ENCODE data around the gene COL18A1. TPM values are rescaled to one million over a fixed set of nuclear protein-coding genes. Genes with fewer than 3 reads are reported as not detected.

The COL18A1 gene
- 2.7 TPM for total RNA-seq
- 1 to 10 TPM in 2 of 4 donors, under 1 TPM in 2; 0.29 to 1.5 (median 1.0) TPM for polyA plus RNA-seq

- peaks cover 25% of the 10 kb centered on the region for H3K27me3 ChIP-seq (ENCODE audit: control insufficient read depth, insufficient read depth, low read length)
These were observed at the start of gene COL18A1 for GRCh38 chr21:45404730-45405270. Gene COL18A1, plus strand, starts transcription at chr21:45405165. Its CDS starts 66 bp downstream, at chr21:45405231.

GRCh38 chr21:45355573-45355972 is 49.4 kb upstream of the COL18A1 start:
- Mint-ChIP-seq H3K4me3 (peak overlapping the region in 2 of 4 donors; percentile 38 to 48), H3K9me3 (no peaks in the 10 kb centered on the region), H3K27me3 (peaks cover 19% of the 10 kb centered on the region), H3K27ac (peak overlapping the region in 1 of 3 donors; percentile 3), H3K4me1 (peaks cover 0 to 13% (median 6%) of the 10 kb centered on the region in 4 donors), H3K36me3 (no peaks in the 10 kb centered on the region)
- Histone ChIP-seq H3K27me3 (ENCODE audit: control insufficient read depth, insufficient read depth, low read length) (no peaks in the 10 kb centered on the region), H3K27ac (ENCODE audit: insufficient read depth, low read length, poor library complexity, severe bottlenecking) (no peak overlapping the region), H3K4me1 (ENCODE audit: control insufficient read depth, insufficient read depth, low read length, poor library complexity, severe bottlenecking) (no peaks in the 10 kb centered on the region), H3K36me3 (ENCODE audit: control insufficient read depth, insufficient read depth, low read length) (no peaks in the 10 kb centered on the region), H3K4me3 (ENCODE audit: low read depth, low read length) (no peak overlapping the region), H3K9me3 (ENCODE audit: control insufficient read depth in 2 of 2, low read length in 2 of 2) (no peaks in the 10 kb centered on the region)
- ATAC-seq (ENCODE audit: low read depth in 2 of 2) (no peak), DNase-seq (no peak)

More at GRCh38 chr21:45404730-45405270, at the start of gene COL18A1:
- H3K4me1 ChIP-seq (ENCODE audit: control insufficient read depth, insufficient read depth, low read length, poor library complexity, severe bottlenecking), result peaks cover 15% of the 10 kb centered on the region
- Mint-ChIP-seq H3K36me3 (peaks cover 10% of the 10 kb centered on the region), H3K4me3 (peak within 1 kb of the TSS; percentile 84 to 93 (median 88)), H3K27ac (peak within 1 kb of the TSS; percentile 60 to 79 (median 76)), H3K4me1 (peaks cover 0 to 16% (median 6%) of the 10 kb centered on the region in 4 donors), H3K27me3 (peaks cover 66% of the 10 kb centered on the region), H3K9me3 (peaks cover 0 to 9% (median 5%) of the 10 kb centered on the region in 7 donors)
- no peak within 1 kb of the TSS for H3K27ac ChIP-seq (ENCODE audit: insufficient read depth, low read length, poor library complexity, severe bottlenecking)
- ATAC-seq (ENCODE audit: low read depth in 2 of 2) (peak in 1 of 2 donors; percentile 45), DNase-seq (peak in 1 of 3 donors; percentile 15)
- no peaks in the 10 kb centered on the region for H3K36me3 ChIP-seq (ENCODE audit: control insufficient read depth, insufficient read depth, low read length)
- H3K4me3 ChIP-seq (ENCODE audit: low read depth, low read length), result no peak within 1 kb of the TSS
- H3K9me3 ChIP-seq (ENCODE audit: control insufficient read depth in 2 of 2, low read length in 2 of 2), result peaks cover 5 to 6% of the 10 kb centered on the region in 2 experiments

- Mint-ChIP-seq H3K27me3 (peaks cover 19% of the 10 kb centered on the region), H3K4me1 (peaks cover 0 to 13% (median 5%) of the 10 kb centered on the region in 4 donors), H3K27ac (no peak overlapping the region), H3K9me3 (no peaks in the 10 kb centered on the region), H3K36me3 (no peaks in the 10 kb centered on the region), H3K4me3 (no peak overlapping the region)
- Histone ChIP-seq H3K27me3 (ENCODE audit: control insufficient read depth, insufficient read depth, low read length) (no peaks in the 10 kb centered on the region), H3K36me3 (ENCODE audit: control insufficient read depth, insufficient read depth, low read length) (no peaks in the 10 kb centered on the region), H3K4me1 (ENCODE audit: control insufficient read depth, insufficient read depth, low read length, poor library complexity, severe bottlenecking) (no peaks in the 10 kb centered on the region), H3K4me3 (ENCODE audit: low read depth, low read length) (no peak overlapping the region), H3K27ac (ENCODE audit: insufficient read depth, low read length, poor library complexity, severe bottlenecking) (no peak overlapping the region), H3K9me3 (ENCODE audit: control insufficient read depth in 2 of 2, low read length in 2 of 2) (no peaks in the 10 kb centered on the region)
- no peak for ATAC-seq (ENCODE audit: low read depth in 2 of 2)
- no peak for DNase-seq
These were observed 48.7 kb upstream of the COL18A1 start for GRCh38 chr21:45356251-45356650.

GRCh38 chr21:45356653-45357435 is 48.1 kb upstream of the COL18A1 start:
- Histone ChIP-seq H3K27me3 (ENCODE audit: control insufficient read depth, insufficient read depth, low read length) (no peaks in the 10 kb centered on the region), H3K27ac (ENCODE audit: insufficient read depth, low read length, poor library complexity, severe bottlenecking) (no peak overlapping the region), H3K4me3 (ENCODE audit: low read depth, low read length) (no peak overlapping the region), H3K36me3 (ENCODE audit: control insufficient read depth, insufficient read depth, low read length) (no peaks in the 10 kb centered on the region), H3K4me1 (ENCODE audit: control insufficient read depth, insufficient read depth, low read length, poor library complexity, severe bottlenecking) (no peaks in the 10 kb centered on the region), H3K9me3 (ENCODE audit: control insufficient read depth in 2 of 2, low read length in 2 of 2) (no peaks in the 10 kb centered on the region)
- no peak for DNase-seq
- no peak for ATAC-seq (ENCODE audit: low read depth in 2 of 2)
- Mint-ChIP-seq H3K27me3 (peaks cover 19% of the 10 kb centered on the region), H3K36me3 (no peaks in the 10 kb centered on the region), H3K4me3 (peak overlapping the region in 1 of 4 donors; percentile 43), H3K9me3 (no peaks in the 10 kb centered on the region), H3K4me1 (peaks cover 0 to 13% (median 5%) of the 10 kb centered on the region in 4 donors), H3K27ac (no peak overlapping the region)

- no peaks in the 10 kb centered on the region for H3K9me3 Mint-ChIP-seq
- Histone ChIP-seq H3K27me3 (ENCODE audit: control insufficient read depth, insufficient read depth, low read length) (no peaks in the 10 kb centered on the region), H3K36me3 (ENCODE audit: control insufficient read depth, insufficient read depth, low read length) (no peaks in the 10 kb centered on the region), H3K27ac (ENCODE audit: insufficient read depth, low read length, poor library complexity, severe bottlenecking) (no peak overlapping the region), H3K9me3 (ENCODE audit: control insufficient read depth in 2 of 2, low read length in 2 of 2) (no peaks in the 10 kb centered on the region), H3K4me3 (ENCODE audit: low read depth, low read length) (no peak overlapping the region), H3K4me1 (ENCODE audit: control insufficient read depth, insufficient read depth, low read length, poor library complexity, severe bottlenecking) (no peaks in the 10 kb centered on the region)
- peaks cover 19% of the 10 kb centered on the region for H3K27me3 Mint-ChIP-seq
- peak overlapping the region in 1 of 4 donors; percentile 13 for H3K4me3 Mint-ChIP-seq
- H3K4me1 Mint-ChIP-seq, result peaks cover 0 to 13% (median 5%) of the 10 kb centered on the region in 4 donors
- ATAC-seq (ENCODE audit: low read depth in 2 of 2) (no peak), DNase-seq (no peak)
- no peak overlapping the region for H3K27ac Mint-ChIP-seq
- H3K36me3 Mint-ChIP-seq, result no peaks in the 10 kb centered on the region
These were observed 47.3 kb upstream of the COL18A1 start for GRCh38 chr21:45357436-45358260.

GRCh38 chr21:45358261-45358670 is 46.7 kb upstream of the COL18A1 start:
- Histone ChIP-seq H3K27me3 (ENCODE audit: control insufficient read depth, insufficient read depth, low read length) (no peaks in the 10 kb centered on the region), H3K4me3 (ENCODE audit: low read depth, low read length) (no peak overlapping the region), H3K27ac (ENCODE audit: insufficient read depth, low read length, poor library complexity, severe bottlenecking) (no peak overlapping the region), H3K36me3 (ENCODE audit: control insufficient read depth, insufficient read depth, low read length) (no peaks in the 10 kb centered on the region), H3K9me3 (ENCODE audit: control insufficient read depth in 2 of 2, low read length in 2 of 2) (no peaks in the 10 kb centered on the region), H3K4me1 (ENCODE audit: control insufficient read depth, insufficient read depth, low read length, poor library complexity, severe bottlenecking) (no peaks in the 10 kb centered on the region)
- ATAC-seq (ENCODE audit: low read depth in 2 of 2), result no peak
- DNase-seq, result no peak
- Mint-ChIP-seq H3K27me3 (peaks cover 19% of the 10 kb centered on the region), H3K36me3 (no peaks in the 10 kb centered on the region), H3K9me3 (no peaks in the 10 kb centered on the region), H3K27ac (peak overlapping the region in 1 of 3 donors; percentile 45), H3K4me1 (peaks cover 0 to 13% (median 5%) of the 10 kb centered on the region in 4 donors), H3K4me3 (no peak overlapping the region)

GRCh38 chr21:45358711-45359310 is 46.2 kb upstream of the COL18A1 start:
- H3K27me3 Mint-ChIP-seq, result peaks cover 19% of the 10 kb centered on the region
- H3K4me3 Mint-ChIP-seq, result no peak overlapping the region
- H3K4me1 ChIP-seq (ENCODE audit: control insufficient read depth, insufficient read depth, low read length, poor library complexity, severe bottlenecking), result no peaks in the 10 kb centered on the region
- DNase-seq (no peak), ATAC-seq (ENCODE audit: low read depth in 2 of 2) (no peak)
- H3K27ac Mint-ChIP-seq, result peak overlapping the region in 1 of 3 donors; percentile 45
- no peaks in the 10 kb centered on the region for H3K36me3 ChIP-seq (ENCODE audit: control insufficient read depth, insufficient read depth, low read length)
- H3K27me3 ChIP-seq (ENCODE audit: control insufficient read depth, insufficient read depth, low read length), result no peaks in the 10 kb centered on the region
- H3K36me3 Mint-ChIP-seq, result no peaks in the 10 kb centered on the region
- H3K27ac ChIP-seq (ENCODE audit: insufficient read depth, low read length, poor library complexity, severe bottlenecking), result no peak overlapping the region
- H3K4me3 ChIP-seq (ENCODE audit: low read depth, low read length), result no peak overlapping the region
- H3K9me3 Mint-ChIP-seq, result no peaks in the 10 kb centered on the region
- peaks cover 0 to 13% (median 5%) of the 10 kb centered on the region in 4 donors for H3K4me1 Mint-ChIP-seq
- H3K9me3 ChIP-seq (ENCODE audit: control insufficient read depth in 2 of 2, low read length in 2 of 2), result no peaks in the 10 kb centered on the region
